D341Med (cell line): ENCODE measurements around the gene NADSYN1.

Experiments used
- DNase-seq: peaks from one replicate; pipeline ENCODE4 v3.0.0; 2012; ENCODE audit warnings: low spot score

Gene NADSYN1

GRCh38 chr11:71474141-71474770, 21.3 kb downstream of the NADSYN1 start:
- DNase-seq = no peak

- DNase-seq = no peak
Measured at GRCh38 chr11:71474771-71475483, 21.9 kb downstream of the NADSYN1 start.

GRCh38 chr11:71476031-71476430, 23.0 kb downstream of the NADSYN1 start:
- DNase-seq = no peak

- DNase-seq = no peak
Measured at GRCh38 chr11:71476926-71477640, 24.1 kb downstream of the NADSYN1 start.

- no peak for DNase-seq
Measured at GRCh38 chr11:71477641-71478527, 24.9 kb downstream of the NADSYN1 start.

- no peak for DNase-seq
Measured at GRCh38 chr11:71478528-71478840, 25.5 kb downstream of the NADSYN1 start.

GRCh38 chr11:71481101-71481960, 28.3 kb downstream of the NADSYN1 start:
- no peak for DNase-seq

- DNase-seq = no peak
Measured at GRCh38 chr11:71482216-71482615, 29.2 kb downstream of the NADSYN1 start.

- no peak for DNase-seq
Measured at GRCh38 chr11:71482746-71483364, 29.9 kb downstream of the NADSYN1 start.

GRCh38 chr11:71483692-71484091, 30.7 kb downstream of the NADSYN1 start:
- DNase-seq = no peak

- no peak for DNase-seq
Measured at GRCh38 chr11:71484248-71485062, 31.5 kb downstream of the NADSYN1 start.

GRCh38 chr11:71485063-71485399, 32.0 kb downstream of the NADSYN1 start:
- no peak for DNase-seq

- DNase-seq = no peak
Measured at GRCh38 chr11:71485466-71485865, 32.5 kb downstream of the NADSYN1 start.

- no peak for DNase-seq
Measured at GRCh38 chr11:71486320-71486719, 33.3 kb downstream of the NADSYN1 start.

GRCh38 chr11:71488681-71489270, 35.8 kb downstream of the NADSYN1 start:
- no peak for DNase-seq

- DNase-seq = no peak
Measured at GRCh38 chr11:71489311-71490043, 36.5 kb downstream of the NADSYN1 start.

- no peak for DNase-seq
Measured at GRCh38 chr11:71490044-71490730, 37.2 kb downstream of the NADSYN1 start.

- no peak for DNase-seq
Measured at GRCh38 chr11:71490731-71491390, 37.9 kb downstream of the NADSYN1 start.
